Measurements from ENCODE around the gene ZKSCAN2.

Gene ZKSCAN2

DNA sequence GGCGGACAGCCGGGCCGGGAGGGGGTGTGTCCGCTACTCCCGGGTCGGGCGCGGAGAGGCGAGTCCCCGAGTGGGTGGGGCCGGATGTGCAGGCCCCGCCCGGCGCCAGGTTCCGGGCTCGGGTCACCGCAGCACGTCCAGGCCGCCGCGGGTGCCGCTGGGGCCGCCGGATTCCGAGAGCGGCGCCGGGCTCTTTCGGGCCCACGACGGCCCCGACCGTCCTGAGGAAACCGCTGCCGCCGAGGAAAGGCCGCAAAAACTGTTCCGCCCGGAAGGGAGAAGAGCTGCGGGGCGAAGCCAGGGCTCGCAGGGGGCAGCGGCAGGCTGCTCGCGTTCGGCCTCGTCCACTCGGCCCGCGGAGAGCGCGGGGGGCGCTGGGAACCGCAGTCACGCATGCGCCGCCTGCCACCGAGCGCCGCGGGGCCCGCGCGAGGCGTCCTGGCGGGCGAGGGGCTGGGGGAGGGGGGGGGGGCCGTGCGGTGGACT, at the start of gene ZKSCAN2:
Gene ZKSCAN2 (minus strand): TSS at position 376 of the 486 bp plus-strand sequence. CDS start 718 bp downstream, outside the sequence.
- DNase-seq, result peak; percentile 81 to 96

DNA sequence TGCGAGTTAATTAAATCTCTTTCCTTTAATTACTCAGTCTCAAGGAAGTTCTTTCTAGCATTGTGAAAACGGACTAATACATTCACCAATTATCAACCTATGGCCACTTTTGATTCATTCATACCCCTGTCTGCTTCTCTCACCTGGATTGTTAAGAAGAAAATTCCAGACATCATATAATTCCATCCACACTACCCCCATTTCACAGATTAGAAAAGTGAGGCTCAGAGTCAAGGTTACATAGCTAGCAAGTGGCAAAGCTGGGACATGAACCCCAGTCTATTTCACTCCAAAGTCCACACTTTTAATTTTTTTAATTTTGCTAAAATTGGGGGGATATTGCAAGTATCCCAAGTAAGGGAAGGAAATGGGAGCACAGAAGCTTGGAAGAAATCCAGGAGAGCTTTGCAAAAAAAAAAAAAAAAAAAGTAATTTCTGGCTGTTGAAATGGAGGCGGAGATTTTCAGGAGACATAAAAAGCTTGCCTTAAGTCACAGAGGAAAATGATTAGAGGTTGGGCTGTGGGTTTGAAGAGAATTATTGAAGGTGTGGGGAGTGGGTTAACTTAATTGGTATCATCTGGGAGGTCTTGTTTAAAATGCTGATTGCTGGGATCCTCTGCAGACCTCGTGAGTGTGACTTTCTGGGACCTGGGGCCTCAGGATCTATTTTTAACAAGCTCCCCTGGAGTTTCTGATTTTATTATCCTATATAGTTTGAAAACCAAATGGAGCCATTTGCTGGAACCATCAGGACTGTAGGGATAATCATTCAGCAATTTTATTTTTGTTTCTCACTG, 42.3 kb upstream of the ZKSCAN2 start:
- no peak for DNase-seq

DNA sequence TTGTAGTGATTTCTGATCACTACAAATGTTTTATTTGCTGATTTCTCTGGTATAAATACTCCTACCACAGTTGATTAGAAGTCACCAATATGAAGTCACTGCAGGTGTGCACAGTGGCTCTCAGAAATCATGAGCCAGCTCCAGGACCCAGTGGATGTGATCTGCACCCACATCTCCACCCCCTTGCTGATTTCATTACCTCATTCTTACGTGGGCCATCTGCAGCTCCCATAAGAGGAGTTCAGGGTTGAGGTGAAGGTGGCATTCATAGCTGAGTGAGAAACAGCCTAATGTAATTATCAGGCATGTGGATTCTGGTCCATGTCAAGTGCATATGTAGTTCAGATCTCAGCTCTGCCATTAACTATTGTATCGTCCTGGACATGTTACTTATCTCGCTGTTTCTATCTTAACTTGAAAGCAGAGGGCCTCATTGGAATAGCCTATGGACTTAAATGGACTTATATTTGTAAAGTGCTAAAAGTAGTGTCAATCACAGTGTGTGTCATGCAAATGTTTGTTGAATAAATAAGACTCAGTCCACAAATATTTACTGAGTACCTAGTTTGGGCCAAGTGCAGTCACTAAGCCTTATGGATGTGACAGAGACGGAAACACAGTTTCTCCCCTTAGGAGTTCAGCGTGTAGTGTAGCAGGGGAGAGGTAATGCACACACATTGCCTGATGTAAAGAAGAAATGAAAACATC, 40.7 kb upstream of the ZKSCAN2 start:
- DNase-seq, result peak in 1 of 2 experiments; percentile 42

DNA sequence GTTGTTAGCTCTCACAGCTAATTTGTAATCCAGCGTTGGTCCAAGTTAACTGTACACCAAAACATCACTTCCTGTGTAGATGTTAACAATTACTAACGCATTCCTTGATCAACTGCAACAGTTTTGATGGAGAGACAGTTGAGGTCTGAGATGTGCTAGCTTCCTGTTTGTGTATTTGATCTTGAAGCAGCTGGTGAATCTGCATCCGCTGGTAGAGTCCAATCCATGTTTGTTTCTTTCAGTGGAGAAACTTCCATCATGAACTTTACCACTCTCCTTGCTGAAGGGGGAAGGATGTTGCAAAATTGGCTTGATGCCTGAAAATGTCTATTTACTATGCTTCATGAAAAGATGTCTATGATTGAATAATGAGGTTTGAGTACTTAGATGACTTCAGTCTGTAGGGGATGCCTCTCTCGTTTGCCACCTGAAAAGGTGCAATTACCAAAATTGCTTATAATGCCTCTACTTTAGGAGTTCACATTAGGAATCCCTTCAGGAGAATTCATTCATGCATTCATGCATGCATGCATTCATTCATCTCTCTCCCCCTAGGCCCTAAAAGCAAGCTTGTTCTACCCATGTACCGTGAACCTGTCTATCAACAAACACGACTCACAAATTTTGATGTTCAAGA, 39.6 kb upstream of the ZKSCAN2 start:
- no peak for DNase-seq

DNA sequence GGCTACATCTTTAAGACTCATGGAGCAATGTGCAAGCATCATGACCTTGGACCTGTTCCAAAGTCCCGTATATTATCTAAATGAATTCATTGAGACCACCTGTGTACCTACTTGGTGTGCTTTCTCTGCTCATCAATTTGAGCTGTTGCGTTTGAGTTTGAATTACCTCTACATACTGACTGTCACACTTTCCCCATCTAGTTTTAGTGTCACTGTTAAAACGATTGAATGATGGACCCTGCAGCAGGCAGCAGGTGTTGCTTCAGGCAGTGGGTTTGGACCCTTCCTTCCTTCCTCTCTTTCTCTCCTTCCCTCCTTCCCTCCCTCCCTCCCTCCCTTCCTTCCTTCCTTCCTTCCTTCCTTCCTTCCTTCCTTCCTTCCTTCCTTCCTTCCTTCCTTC, 33.9 kb upstream of the ZKSCAN2 start:
- DNase-seq, result peak in 1 of 2 experiments; percentile 20

DNA sequence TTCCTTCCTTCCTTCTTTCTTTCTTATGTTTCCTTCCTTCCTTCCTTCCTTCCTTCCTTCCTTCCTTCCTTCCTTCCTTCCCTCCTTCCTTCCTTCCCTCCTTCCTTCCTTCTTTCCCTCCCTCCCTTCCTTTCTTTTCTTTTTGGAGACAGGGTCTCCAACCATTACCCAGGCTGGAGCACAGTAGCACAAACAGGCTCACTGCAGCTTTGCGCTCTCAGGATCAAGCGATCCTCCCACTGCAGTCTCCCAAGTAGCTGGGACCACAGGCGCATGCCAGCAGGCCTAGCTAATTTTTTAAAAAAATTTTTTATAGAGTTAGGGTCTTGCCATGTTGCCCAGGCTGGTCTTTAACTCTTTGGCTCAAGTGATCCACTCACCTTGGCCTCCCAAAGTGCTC, 31.8 kb upstream of the ZKSCAN2 start:
- no peak for DNase-seq

DNA sequence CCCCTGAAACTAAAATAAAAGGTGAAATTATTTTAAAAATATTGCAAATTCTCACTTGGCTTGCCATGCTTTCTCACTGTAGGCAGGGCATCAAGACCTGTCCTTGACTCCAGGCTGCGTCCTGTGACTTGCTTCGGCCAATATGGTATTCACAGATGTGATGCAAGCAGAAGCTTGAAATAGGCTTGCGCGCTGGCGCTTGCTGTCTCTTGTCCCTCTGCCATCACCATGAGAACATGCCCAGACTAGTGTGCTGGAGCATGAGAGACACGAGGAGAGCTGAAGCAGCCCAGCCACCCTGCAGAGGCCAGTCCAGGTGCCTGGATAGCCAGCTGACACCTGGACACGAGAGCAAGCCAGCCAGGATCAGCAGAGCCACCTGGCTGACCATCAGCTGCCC, 21.8 kb upstream of the ZKSCAN2 start:
- no peak for DNase-seq

DNA sequence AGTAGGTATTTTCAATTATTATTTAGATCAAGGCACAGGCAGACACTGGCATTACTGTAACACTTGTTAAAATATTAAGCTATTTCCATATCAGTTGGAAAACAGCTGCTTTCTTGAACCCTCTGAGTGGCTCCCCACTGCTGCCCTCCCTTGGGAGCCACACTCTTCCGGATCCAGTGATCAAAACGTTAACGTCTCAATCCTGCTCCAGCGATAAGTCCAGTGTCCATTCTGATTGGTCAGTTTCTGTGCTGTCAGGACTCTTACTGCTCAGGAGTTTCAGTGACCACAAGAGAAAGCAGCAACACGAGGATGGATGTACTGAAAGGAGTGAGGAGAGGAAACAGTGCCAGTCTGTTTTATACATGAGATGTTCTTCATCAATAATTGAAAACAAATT, 13.8 kb upstream of the ZKSCAN2 start:
- DNase-seq, result no peak

DNA sequence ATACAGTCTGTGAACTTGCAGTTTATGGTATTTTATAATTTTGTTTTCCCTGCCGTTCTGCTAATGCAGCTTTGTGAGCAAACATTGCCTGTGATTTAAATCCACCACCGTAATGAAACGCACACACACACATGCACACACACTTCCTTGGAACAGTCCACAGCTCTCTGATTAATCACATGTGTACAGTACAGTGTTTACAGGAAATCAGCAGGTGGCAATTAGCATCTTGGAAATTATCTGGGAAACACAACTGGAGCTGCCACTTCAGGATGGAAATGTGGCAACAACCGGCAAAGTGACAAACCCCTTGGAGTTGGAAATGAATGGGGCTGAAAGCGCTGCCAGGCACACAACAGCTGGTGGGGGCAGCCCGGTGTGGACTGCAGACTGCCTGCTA, 12.9 kb upstream of the ZKSCAN2 start:
- peak; percentile 22 to 26 for DNase-seq

DNA sequence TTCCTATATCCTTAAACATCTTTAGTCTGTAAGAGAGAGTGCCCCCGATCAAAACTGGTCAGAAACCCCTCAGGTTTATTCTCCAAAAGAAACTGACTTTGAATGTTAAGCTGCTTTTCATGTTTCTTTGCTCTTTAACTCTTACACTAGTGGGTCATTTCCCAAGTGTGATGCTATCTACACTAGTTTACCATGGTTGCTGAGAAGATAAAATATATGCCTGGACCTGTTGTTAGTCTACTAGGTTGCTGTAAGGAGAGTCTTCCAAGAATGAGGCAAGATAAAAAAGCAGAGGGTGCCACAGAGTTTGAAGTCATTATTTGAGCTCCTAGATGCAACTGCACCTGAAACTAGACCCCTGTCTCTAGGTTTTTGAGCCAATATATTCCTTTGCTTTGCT, 12.2 kb upstream of the ZKSCAN2 start:
- no peak for DNase-seq

DNA sequence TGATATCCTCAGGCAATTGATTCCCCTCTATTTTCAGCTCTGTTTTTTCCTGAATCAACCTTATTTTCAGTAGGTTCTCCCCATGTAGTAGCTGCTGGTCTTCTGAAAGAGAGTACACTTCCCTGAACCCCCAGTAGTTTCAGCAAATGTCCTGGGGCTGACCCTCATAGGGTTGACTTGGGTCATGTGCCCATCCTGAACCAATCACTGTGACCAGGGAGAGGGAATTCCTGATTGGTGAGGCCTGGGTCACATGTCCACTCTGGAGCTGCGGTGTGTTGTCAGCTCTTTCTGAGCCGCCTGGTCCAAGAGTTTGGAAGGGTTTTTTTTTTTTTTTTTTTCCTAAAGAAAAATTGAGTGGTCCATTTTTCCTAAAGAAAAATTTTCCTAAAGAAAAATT, 8.3 kb upstream of the ZKSCAN2 start:
- DNase-seq, result no peak

DNA sequence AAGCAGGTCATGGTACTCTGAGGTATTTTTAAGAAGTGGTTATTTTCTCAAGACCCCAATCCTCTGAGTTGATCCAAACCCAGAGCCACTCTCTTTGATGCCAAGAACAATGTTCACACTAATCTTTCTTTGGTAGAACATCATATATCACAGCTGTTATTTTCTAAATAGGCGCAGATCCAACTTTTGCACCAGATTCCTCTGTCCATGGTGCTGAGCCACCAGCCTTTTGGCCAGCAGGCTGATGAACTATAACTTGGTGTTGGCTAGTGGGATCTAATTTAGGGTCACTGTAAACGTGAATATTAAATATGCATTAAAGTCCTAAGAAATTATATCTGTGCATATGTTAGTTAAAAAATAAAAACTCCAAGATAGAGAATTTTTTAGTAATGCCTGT, 7.0 kb upstream of the ZKSCAN2 start:
- DNase-seq, result no peak

DNA sequence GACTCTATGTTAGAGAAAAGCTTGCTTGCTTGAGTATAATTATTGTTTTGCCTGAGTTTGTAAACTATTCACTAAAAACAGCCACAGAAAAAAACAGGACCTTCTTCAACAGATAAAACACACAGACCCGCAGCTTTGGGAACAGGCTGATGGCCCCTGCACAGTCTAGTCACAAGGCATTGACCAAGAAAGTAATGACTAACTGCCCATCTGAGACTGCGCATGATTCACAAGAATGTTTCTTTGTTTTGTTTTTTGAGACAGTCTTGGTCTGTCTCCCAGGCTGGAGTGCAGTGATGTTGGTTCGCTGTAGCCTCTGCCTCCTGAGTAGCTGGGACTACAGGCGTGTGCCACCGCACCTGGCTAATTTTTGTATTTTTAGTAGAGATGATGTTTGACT, 2.8 kb upstream of the ZKSCAN2 start:
- DNase-seq, result no peak

DNA sequence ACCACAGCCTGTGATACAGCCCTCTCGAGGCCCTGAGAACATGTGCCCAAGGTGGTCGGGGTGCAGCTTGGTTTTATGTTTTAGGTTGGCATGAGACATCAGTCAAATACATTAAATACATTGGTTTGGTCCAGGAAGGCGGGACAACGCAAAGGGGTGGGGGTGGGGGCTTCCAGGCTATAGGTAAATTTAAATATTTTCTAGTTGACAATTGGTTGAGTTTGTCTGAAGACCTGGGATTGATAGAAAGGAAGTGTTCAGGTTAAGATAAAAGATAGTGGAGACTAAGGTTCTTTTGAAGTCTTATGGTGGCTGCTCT, 1.2 kb upstream of the ZKSCAN2 start:
- DNase-seq, result no peak

DNA sequence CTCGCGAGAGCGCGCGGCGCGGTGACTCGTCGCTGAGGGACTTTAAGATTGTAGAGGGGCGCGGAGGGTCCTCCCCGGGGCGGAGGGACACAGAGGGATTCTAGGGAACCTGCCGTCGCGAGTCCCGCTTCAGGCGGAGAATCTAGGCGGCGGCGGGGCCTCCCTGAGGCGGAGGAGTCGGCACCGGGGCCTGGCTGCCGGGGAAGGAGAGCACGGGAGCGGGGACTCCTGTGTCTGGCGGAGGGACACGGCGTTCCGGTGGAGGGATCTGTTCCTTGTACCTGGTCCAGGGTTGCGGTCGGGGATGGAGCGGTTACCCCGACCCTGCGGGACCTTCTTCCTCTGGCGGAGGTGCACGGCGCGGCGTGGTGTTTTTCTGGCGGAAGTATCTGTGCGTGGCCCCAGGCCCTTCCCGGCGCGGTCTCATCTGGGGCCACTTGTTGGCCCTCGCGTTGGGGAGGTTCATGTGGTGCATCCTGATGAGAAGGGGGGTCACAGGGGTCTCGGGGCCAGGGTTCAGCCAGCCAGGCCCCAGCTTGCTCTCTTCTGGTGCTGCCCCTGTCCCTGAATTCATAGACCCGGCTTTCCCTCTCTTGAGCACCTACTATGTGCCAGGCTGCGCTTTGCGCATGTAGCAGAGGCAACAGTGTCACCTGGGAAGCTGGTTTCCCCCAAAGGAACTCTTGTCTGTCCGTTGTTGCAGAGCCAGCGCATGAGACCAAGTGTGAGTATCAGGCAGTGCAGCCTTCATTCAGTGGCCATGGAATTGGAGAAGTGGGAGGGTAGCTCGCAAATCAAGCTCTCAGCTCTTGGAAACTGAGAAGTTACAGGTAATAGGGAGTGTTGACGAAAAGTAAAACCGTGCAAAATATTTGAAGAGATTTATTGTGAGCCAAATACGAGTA, 563 bp upstream of the ZKSCAN2 start:
- peak; percentile 84 to 97 for DNase-seq

DNA sequence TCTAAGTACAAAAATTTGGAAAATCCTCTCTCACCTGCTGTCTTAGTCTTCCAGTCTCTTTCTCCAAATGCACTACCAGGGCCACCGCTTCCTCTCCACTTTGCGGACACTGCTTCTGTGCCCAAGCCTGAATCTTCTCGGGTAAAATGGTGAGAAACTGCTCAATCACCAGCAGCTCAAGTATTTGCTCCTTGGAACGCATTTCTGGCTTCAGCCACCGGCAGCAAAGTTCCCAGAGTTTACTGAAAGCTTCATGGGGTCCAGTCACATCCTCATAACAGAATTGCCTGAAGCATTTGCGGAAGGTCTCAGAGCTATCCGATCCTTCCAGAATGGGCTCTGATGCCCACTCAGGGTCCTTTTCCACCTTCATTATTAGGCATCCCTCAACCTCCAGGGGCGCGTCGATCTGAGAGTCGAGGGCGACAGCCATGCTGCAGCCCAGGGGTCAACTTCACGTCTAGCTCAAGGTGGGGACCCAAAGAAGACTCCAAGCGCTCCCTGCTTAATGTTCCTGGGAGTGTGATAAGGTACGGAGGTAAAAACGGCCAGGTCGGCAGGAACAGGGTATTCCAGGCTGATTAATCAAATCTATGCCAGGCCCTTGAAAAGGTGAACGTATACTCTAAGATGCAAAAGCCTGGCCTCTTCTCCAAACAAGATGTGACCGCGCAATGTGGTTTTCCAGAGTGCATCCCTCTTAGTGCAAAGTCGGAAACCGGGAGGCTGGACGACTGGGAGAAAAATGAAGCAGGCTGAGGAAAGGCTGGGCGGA, 763 bp downstream of the ZKSCAN2 start:
- peak; percentile 47 to 67 for DNase-seq

DNA sequence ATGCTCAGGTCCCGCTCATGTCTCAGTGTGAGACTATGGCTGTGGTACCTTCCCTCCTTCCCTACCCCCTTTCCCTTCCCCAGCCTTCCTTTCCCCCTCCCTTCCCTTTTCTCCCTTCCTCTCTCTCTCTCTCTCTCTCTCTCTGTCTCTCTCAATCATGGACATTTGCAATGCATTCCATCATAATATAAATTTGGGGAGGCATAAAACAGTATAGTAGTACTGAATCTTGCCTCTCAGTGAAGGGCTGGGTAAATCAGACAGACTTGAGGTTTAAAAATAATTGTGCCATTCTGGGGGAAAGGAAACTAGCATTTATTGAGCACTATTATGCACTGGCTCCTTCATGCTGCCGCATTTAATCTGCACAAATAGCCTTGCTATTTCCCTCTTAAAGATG, 4.3 kb downstream of the ZKSCAN2 start:
- no peak for DNase-seq

DNA sequence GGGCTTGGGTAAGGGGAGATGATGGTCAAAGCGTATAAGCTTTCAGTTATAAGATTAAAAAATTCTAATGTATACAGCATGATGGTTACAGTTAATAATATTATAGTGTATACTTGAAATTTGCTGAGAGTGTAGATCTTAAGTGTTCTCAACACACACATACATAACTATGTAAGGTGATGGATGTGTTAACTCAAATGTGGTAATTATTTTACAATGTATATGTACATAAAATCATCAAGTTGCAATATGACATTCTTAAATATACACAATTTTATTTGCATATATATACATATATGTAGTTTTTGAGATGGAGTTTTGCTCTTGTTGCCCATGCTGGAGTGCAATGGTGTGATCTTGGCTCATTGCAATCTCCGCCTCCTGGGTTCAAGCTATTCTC, 7.2 kb downstream of the ZKSCAN2 start:
- DNase-seq, result no peak

DNA sequence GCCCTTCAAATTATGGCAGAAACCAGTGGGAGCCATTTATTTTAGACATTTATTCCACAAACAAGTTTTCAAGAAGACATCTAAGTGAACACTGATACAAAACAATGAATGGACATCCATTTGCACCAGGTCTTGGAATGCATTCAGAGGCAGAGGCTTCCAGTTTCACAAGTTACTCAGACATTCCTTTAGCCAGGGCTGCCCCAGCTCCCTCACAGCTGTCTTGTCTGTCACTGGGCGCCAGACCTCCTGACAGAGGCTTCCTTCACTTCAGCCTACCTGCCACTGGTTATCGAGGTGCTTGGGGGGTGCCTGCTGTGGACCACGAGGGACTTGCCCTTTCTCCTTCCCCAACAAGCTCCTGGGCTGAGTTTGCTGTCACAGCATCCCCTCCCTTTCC, 21.7 kb downstream of the ZKSCAN2 start:
- DNase-seq, result no peak

DNA sequence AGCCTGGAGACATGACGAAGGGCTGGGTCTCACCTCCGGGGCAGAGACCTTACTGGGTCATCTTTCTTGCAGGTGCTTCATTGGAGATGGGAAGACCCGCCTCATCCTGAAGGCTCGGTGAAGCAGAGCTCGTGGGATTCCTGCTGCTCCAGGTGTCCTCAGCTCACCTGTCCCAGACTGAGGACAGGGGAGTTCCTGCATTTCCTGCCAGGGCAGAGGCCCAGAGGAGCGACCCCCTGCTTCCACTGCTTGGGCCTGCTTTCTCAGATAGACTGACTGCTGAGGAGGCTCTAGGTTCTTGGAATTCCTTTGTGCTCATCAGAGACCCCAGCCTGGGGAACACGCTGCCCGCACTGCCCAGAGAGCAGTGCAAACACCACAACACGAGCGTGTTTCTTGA, 29.3 kb downstream of the ZKSCAN2 start:
- no peak for DNase-seq

DNA sequence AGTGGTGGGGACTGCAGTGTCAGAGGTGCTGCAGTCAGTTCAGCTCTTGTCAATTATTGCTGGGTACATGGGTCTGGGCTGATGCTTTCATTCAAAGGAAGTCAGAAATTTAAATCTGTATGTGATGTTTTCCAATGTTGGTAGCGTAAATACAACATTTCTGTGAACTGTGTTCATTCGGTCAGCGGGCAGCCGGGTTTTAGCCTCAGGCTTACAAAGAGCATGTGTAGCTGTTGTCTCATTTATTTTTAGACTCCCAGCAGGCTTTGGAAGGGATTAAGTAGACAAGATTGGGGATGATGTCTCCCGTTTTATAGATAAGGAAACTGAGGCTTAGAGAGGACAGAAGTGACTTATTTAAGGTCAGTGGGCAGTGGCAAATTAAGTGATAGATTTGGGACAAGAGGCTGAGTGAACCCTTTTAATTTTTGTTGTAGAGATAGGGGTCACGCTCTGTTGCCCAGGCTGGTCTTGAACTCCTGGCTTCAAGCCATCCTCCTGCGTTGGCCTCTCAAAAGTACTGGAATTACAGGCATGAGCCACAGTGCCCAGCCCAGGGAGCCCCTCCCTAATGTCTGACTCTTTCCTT, 32.8 kb downstream of the ZKSCAN2 start:
- no peak for DNase-seq

DNA sequence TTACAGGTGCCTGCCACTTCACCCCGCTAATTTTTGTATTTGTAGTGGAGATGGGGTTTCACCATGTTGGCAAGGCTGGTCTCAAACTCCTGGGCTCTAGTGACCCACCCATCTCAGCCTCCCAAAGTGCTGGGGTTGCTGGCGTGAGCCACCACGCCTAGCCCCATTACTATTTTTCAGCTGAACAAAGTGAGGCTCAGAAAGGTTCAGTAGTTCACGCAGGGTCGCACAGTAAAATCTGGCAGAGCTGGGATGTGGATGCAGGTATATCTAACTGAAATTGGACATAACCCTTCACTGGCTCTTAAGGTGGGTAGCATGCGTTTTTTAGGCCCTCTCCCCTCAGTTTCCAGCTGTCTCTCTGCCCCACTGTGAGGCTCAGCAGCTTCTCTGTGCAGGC, 33.7 kb downstream of the ZKSCAN2 start:
- no peak for DNase-seq
